ENCODE data around the gene P3H2.

The P3H2 gene

DNA sequence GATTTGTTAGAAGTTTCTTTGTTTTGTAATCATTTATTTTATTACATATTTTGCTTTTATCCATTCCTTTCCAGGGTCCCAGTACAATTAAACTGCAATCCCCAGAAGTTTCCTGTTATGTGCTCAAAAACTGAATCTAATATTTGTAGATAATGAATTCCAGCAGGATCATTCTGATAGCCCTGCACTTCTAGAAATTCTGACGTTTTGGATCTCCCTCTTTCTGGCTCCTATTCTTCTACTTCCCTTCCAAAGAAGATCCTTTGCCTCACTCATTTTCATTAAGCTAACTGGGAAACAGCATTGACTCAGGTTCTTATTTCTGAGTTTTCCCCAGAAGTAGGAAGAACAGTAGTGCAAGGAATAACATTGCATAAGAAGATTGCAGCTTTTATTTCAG lies 9.9 kb downstream of the P3H2 start:
- TF ChIP-seq, protein P1, sequence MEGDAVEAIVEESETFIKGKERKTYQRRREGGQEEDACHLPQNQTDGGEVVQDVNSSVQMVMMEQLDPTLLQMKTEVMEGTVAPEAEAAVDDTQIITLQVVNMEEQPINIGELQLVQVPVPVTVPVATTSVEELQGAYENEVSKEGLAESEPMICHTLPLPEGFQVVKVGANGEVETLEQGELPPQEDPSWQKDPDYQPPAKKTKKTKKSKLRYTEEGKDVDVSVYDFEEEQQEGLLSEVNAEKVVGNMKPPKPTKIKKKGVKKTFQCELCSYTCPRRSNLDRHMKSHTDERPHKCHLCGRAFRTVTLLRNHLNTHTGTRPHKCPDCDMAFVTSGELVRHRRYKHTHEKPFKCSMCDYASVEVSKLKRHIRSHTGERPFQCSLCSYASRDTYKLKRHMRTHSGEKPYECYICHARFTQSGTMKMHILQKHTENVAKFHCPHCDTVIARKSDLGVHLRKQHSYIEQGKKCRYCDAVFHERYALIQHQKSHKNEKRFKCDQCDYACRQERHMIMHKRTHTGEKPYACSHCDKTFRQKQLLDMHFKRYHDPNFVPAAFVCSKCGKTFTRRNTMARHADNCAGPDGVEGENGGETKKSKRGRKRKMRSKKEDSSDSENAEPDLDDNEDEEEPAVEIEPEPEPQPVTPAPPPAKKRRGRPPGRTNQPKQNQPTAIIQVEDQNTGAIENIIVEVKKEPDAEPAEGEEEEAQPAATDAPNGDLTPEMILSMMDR (IDR thresholded peaks at IDR 0.05; ENCODE audit: unreplicated experiment in 3 of 3), result no peak
- Mint-ChIP-seq H3K4me3 (no peak overlapping the region), H3K4me1 (peaks cover 26% of the 10 kb centered on the region), H3K27ac (peak overlapping the region in 2 of 3 experiments; percentile 25 to 41), H3K9me3 (no peaks in the 10 kb centered on the region), H3K36me3 (ENCODE audit: low read depth) (peaks cover 51% of the 10 kb centered on the region), H3K27me3 (ENCODE audit: low read depth) (no peaks in the 10 kb centered on the region)

DNA sequence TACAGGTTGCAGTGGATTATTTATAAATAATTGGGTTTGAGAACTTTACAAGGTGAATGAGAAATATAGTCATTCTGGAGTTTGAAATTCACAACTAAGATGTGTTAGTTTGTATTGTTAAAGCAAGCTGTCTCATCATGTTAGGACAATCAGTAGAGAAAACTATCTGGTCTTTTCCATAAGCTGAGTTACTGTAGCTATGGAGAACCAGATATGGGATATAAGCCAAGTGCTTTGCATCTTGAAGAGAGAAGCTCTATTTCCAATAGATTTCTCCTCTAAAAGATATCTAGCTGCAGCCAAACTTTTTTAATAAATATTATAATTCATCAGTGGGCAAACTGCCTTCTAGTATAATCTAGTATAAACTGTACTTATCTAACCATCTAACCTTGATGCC lies 11.3 kb downstream of the P3H2 start:
- Mint-ChIP-seq H3K27me3 (ENCODE audit: low read depth) (no peaks in the 10 kb centered on the region), H3K4me1 (peaks cover 38% of the 10 kb centered on the region), H3K36me3 (ENCODE audit: low read depth) (peaks cover 43% of the 10 kb centered on the region), H3K27ac (peak overlapping the region; percentile 57 to 66 (median 64)), H3K9me3 (no peaks in the 10 kb centered on the region), H3K4me3 (no peak overlapping the region)
- TF ChIP-seq, protein P1 (IDR thresholded peaks at IDR 0.05; ENCODE audit: unreplicated experiment in 3 of 3), result no peak

DNA sequence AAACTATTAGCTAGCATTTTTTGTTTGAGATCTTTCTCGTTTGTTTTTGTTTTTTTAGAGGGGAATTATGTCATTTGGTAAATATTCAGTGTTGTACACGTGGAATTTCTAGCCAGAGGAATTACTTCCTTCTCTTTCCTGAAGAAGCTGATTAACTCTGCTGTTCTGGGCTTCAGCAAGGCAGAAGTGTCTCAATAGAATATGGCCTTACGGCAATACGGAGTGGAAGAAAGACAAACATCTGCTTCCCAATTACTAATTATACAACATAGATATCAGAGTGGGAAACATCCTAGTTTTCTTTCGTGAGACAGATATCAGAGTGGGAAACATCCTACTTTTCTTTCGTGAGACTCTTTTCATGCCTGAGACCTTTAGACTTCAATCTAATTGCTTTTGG lies 11.9 kb downstream of the P3H2 start:
- Mint-ChIP-seq H3K27me3 (ENCODE audit: low read depth) (no peaks in the 10 kb centered on the region), H3K36me3 (ENCODE audit: low read depth) (peaks cover 40% of the 10 kb centered on the region), H3K27ac (peak overlapping the region; percentile 57 to 66 (median 64)), H3K4me1 (peaks cover 40% of the 10 kb centered on the region), H3K9me3 (no peaks in the 10 kb centered on the region), H3K4me3 (peak overlapping the region in 1 of 3 experiments; percentile 5)
- TF ChIP-seq, protein P1 (IDR thresholded peaks at IDR 0.05; ENCODE audit: unreplicated experiment in 3 of 3), result no peak

DNA sequence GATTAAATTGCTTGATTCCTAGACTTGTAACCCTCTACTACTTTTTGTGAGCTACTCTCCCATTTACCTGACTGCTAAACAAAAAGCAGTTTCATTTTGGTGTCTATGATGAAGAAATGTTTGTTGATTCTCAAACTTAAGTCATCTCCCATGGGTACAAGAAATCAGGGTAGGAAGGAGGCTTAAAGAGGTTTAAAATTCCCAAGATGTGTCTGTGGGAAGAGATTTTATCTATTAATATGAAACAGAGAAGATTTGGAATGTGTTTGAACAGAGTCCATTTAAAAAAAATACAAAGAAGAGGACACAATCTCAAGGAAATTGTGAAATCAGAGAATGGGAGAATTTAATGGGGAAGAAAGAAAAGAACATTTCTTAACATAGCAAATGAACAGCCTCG lies 14.8 kb downstream of the P3H2 start:
- peak overlapping the region in 2 of 3 experiments; percentile 4 to 12 for H3K27ac Mint-ChIP-seq
- TF ChIP-seq, protein P1 (IDR thresholded peaks at IDR 0.05; ENCODE audit: unreplicated experiment in 3 of 3), result no peak
- H3K27me3 Mint-ChIP-seq (ENCODE audit: low read depth), result no peaks in the 10 kb centered on the region
- peaks cover 50% of the 10 kb centered on the region for H3K4me1 Mint-ChIP-seq
- no peaks in the 10 kb centered on the region for H3K9me3 Mint-ChIP-seq
- no peak overlapping the region for H3K4me3 Mint-ChIP-seq
- H3K36me3 Mint-ChIP-seq (ENCODE audit: low read depth), result peaks cover 15% of the 10 kb centered on the region

DNA sequence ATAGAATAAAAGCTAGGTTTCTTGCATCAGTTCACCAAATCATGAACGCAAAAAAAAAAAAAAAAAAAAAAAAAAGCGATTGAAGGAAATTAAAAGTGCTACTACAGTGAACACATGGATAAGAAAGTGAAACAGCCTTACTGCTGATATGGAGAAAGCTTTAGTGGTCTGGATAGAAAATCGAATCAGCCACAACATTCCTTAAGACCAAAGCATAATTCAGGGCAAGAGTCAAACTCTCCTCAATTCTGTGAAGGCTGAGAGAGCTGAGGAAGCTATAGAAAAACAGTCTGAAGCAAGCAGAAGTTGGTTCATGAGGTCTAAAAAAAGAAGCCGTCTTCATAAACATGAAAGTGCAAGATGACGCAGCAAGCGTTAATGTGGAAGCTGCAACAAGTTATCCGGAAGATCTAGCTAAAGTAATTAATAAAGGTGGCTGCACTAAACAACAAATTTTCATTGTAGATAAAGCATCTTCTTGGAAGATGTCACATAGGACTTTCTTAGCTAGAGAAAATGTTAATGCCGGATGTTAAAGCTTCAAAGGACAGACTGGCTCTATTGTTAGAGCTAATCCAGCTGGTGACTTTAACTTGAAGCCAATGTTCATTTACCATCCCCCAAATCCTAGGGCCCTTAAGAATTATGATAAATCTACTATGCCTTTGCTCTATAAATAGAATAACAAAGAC lies 19.2 kb downstream of the P3H2 start:
- TF ChIP-seq, protein P1 (IDR thresholded peaks at IDR 0.05; ENCODE audit: unreplicated experiment in 3 of 3), result no peak
- no peaks in the 10 kb centered on the region for H3K27me3 Mint-ChIP-seq (ENCODE audit: low read depth)
- peak overlapping the region; percentile 86 to 97 (median 90) for H3K27ac Mint-ChIP-seq
- no peaks in the 10 kb centered on the region for H3K9me3 Mint-ChIP-seq
- H3K36me3 Mint-ChIP-seq (ENCODE audit: low read depth), result peaks cover 9% of the 10 kb centered on the region
- H3K4me1 Mint-ChIP-seq, result peaks cover 72% of the 10 kb centered on the region
- H3K4me3 Mint-ChIP-seq, result peak overlapping the region; percentile 25 to 51 (median 31)

DNA sequence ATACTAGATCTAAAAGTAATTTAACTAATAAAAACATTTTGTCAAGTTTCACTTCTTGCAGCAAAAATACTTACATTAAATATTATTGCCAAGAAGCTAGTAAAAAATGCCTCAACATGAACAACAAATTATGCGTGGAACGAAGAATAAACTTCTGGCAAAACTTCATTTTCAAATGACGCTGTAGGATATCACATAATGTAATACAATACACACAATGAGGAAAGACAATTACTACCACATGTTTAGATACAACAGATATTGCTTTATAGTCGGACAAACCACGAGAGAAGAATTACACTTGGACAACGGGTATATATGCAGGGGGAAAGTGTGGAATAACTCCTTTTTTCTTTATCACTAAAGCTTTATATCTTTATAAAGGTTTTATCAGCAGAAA lies 21.6 kb downstream of the P3H2 start:
- Mint-ChIP-seq H3K27ac (peak overlapping the region; percentile 62 to 84 (median 83)), H3K36me3 (ENCODE audit: low read depth) (peaks cover 17% of the 10 kb centered on the region), H3K4me3 (peak overlapping the region in 2 of 3 experiments; percentile 16 to 36), H3K4me1 (peaks cover 66% of the 10 kb centered on the region), H3K9me3 (no peaks in the 10 kb centered on the region), H3K27me3 (ENCODE audit: low read depth) (no peaks in the 10 kb centered on the region)
- TF ChIP-seq, protein P1 (IDR thresholded peaks at IDR 0.05; ENCODE audit: unreplicated experiment in 3 of 3), result no peak
